WERI-Rb-1 (cell line): ENCODE measurements around the gene EFHC1.

Experiments
- DNase-seq: peaks from one replicate; pipeline ENCODE4 v3.0.0-alpha.2; 2020
- H3K27ac ChIP-seq: fragments of 250-450 bp; sonication (Bioruptor Pico); 2 replicates; pipeline ENCODE4 v1.5.1; 2020; ENCODE audit warnings: mild to moderate bottlenecking, moderate library complexity
- H3K27me3 ChIP-seq: fragments of 250-450 bp; sonication (Bioruptor Pico); 2 replicates; pipeline ENCODE4 v1.5.1; 2021; ENCODE audit warnings: mild to moderate bottlenecking, low read depth, moderate library complexity; ENCODE audit not compliant: insufficient read depth, severe bottlenecking
- H3K36me3 ChIP-seq: fragments of 250-450 bp; sonication (Bioruptor Pico); 2 replicates; pipeline ENCODE4 v1.5.1; 2020; ENCODE audit warnings: mild to moderate bottlenecking, moderate library complexity
- H3K4me3 ChIP-seq: 2 replicates; pipeline ENCODE4 v1.5.1; 2011; ENCODE audit warnings: low read depth, mild to moderate bottlenecking, control low read depth, low read length
- H3K9me3 ChIP-seq: fragments of 250-450 bp; sonication (Bioruptor Pico); 2 replicates; pipeline ENCODE4 v1.5.1; 2021; ENCODE audit warnings: mild to moderate bottlenecking, moderate library complexity; ENCODE audit not compliant: severe bottlenecking
- TF ChIP-seq, protein P1 (sequence below): IDR thresholded peaks from 2 replicates; pipeline ENCODE4 v1.5.1; 2011; ENCODE audit warnings: low read depth, mild to moderate bottlenecking, control low read depth, inconsistent platforms, low read length

The EFHC1 gene

DNA sequence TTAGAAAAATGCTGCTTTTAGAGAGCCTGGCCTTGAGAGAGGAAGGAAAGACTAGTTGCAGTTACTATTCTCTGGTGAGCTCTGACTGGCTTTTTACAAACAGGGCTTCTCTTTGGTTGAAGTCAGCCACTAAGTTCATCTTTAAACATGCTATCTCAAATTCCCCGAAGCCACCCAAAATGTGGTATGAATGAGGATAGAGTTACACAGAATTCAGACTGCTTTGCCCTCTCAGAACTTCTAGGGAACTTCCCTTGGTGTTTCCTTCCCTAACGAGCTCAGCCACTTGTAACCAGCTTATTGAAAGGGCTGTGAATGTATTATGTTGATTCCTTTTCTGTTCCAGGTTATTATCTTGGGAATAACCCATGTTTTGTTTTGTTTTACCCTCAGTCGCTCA is 73.5 kb downstream of the EFHC1 start:
- Histone ChIP-seq H3K9me3 (peaks cover 3% of the 10 kb centered on the region), H3K4me3 (no peak overlapping the region), H3K27ac (no peak overlapping the region), H3K36me3 (peaks cover 14% of the 10 kb centered on the region), H3K27me3 (no peaks in the 10 kb centered on the region)
- DNase-seq = no peak
- TF ChIP-seq, protein P1, sequence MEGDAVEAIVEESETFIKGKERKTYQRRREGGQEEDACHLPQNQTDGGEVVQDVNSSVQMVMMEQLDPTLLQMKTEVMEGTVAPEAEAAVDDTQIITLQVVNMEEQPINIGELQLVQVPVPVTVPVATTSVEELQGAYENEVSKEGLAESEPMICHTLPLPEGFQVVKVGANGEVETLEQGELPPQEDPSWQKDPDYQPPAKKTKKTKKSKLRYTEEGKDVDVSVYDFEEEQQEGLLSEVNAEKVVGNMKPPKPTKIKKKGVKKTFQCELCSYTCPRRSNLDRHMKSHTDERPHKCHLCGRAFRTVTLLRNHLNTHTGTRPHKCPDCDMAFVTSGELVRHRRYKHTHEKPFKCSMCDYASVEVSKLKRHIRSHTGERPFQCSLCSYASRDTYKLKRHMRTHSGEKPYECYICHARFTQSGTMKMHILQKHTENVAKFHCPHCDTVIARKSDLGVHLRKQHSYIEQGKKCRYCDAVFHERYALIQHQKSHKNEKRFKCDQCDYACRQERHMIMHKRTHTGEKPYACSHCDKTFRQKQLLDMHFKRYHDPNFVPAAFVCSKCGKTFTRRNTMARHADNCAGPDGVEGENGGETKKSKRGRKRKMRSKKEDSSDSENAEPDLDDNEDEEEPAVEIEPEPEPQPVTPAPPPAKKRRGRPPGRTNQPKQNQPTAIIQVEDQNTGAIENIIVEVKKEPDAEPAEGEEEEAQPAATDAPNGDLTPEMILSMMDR = no peak

DNA sequence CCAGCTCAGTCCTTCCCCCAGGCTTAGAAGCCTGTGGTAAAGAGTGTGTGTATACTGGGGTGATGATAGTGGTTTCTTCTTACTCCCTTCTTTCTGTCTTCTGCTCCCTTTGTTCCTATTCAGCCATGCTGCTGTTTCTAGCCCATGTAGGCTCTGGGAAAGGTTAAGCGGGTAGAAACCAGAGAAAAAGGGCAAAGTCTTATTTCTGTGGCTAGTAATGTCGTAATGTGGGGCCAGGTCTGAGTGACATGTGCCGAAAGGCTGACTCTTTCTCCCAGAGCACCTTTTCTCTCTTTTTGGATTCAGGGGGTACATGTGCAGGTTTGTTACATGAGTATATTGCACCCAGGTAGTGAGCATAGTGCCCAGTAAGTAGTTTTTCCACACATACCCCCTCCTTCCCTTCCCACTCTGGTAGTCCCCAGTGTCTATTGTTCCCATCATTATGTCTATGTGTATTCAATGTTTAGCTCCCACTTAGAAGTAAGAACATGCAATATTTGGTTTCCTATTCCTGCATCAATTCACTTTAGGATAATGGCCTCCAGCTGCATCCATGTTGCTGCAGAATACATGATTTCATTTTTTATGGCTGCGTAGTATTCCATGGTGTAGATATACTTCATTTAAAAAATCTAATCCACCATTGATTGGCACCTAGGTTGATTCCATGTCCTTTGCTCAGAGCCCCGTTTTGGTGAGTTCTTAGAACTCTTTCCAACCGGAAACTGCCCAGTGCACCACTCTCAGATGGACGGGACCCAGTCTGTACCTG is 74.3 kb downstream of the EFHC1 start:
- peaks cover 14% of the 10 kb centered on the region for H3K36me3 ChIP-seq
- peaks cover 3% of the 10 kb centered on the region for H3K9me3 ChIP-seq
- no peak overlapping the region for H3K4me3 ChIP-seq
- TF ChIP-seq, protein P1 = no peak
- no peak for DNase-seq
- H3K27me3 ChIP-seq = no peaks in the 10 kb centered on the region
- H3K27ac ChIP-seq = no peak overlapping the region

DNA sequence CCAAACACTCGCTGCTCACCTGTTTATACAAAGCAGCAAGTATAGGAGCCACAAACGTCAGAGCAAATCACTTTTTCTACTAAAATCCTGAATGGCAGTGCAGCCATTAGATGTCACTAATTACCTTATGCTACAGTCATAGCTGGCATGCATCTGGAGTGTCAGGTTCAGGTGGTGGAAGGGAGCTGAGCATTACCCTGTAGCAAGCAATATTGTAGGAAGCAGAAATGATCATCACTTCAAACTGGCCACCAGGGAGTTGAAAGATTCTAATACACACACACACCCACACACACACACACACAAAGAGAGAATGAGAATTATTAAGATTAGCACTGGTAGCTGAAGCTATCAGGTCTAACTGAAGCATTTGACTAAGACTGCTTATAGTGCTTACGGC is 75.8 kb downstream of the EFHC1 start:
- H3K27me3 ChIP-seq = no peaks in the 10 kb centered on the region
- TF ChIP-seq, protein P1 = no peak
- H3K36me3 ChIP-seq = peaks cover 7% of the 10 kb centered on the region
- peaks cover 3% of the 10 kb centered on the region for H3K9me3 ChIP-seq
- no peak overlapping the region for H3K27ac ChIP-seq
- DNase-seq = no peak
- H3K4me3 ChIP-seq = no peak overlapping the region

DNA sequence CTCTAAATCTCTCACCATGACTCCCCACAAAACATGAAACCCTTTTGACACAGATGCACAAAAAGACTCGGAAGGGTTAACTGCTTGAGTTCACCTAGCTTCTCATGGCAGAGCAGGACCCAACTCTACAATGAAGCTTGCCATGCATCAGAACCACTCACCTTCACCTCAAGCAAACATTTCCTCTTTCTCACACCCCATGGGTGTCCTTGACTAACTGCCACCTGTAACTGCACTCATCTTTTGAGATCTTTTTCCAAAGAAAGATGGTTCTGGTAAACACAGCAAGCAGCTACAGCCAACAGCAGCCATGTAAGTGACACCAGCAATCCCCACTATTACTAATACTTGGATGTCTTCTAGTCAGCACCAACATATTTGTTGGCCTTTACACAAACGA is 76.5 kb downstream of the EFHC1 start:
- Histone ChIP-seq H3K4me3 (no peak overlapping the region), H3K27me3 (no peaks in the 10 kb centered on the region), H3K27ac (no peak overlapping the region), H3K36me3 (peaks cover 7% of the 10 kb centered on the region), H3K9me3 (peaks cover 3% of the 10 kb centered on the region)
- TF ChIP-seq, protein P1 = no peak
- no peak for DNase-seq

DNA sequence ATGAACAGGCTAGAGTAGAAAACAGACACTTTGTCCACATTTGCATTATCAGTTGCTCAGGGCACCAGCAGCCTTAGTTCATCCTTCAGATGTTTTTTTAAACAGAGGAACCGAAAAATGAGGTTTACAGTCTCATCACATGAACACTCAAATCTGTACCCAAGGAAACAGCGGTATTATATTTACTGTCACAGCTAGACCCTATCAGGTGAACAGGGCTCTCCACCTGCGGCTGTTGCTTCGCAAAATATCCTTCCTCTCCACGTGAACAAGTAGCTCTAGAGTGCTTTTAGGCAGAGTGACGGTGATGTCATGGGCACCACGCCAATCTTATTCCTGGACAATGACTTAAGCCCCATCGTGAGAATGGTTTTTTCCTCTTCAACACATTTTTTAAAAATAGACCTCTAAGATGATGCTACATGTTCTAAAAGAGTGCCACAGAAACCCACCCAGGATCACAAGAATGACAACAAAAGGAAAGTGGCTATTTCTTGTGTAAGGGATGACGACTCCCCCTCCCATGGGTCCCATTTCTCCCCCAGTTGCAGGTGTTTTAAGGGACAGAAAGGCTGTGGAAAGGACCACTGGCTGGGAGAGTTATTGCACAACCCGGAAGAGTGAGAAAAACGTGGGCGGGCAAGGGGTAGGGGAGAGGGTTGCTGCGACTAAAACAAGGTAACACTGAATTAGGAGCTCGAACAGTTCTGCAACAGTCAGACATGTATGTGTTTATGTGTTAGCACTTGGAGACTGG is 77.7 kb downstream of the EFHC1 start:
- Histone ChIP-seq H3K9me3 (peaks cover 3% of the 10 kb centered on the region), H3K27me3 (no peaks in the 10 kb centered on the region), H3K4me3 (no peak overlapping the region), H3K36me3 (peaks cover 18% of the 10 kb centered on the region), H3K27ac (no peak overlapping the region)
- TF ChIP-seq, protein P1 = no peak
- no peak for DNase-seq
